ENCODE measurements around the gene ATXN7.

ATXN7 gene

DNA sequence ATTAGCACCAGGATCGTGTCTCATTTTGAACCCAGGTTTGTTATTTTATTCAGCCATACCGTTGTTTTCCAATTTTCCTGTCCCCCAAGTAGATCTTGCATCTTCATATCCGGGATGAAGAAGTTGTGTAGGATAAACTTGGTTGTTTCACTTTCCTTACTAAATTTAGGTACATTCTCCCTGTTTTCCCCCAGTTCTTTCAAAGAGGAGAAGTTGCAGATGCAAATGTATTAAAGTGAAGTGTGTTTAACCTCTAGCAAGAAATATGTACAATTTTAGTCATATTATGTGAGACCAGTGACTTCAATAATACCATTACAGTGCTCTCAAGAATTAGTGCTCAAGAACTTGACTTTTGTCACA is 1.3 kb downstream of the ATXN7 start:
- Histone ChIP-seq H3K4me3 (ENCODE audit: low read length) (peak overlapping the region; percentile 94), H3K9ac (ENCODE audit: low read depth, low read length) (peak overlapping the region; percentile 85; the same call in 1 of the 2 replicates), H3K9me3 (ENCODE audit: insufficient read depth, low read depth, low read length) (no peaks in the 10 kb centered on the region), H3K27ac (ENCODE audit: low read length) (no peak overlapping the region), H3K27me3 (ENCODE audit: insufficient read depth, low read length) (peaks cover 8% of the 10 kb centered on the region; the same call in 1 of the 2 replicates), H3K36me3 (ENCODE audit: insufficient read depth, low read depth, low read length) (no peaks in the 10 kb centered on the region; the same call in 1 of the 2 replicates), H3K4me1 (ENCODE audit: insufficient read depth, low read length) (peaks cover 21% of the 10 kb centered on the region)

DNA sequence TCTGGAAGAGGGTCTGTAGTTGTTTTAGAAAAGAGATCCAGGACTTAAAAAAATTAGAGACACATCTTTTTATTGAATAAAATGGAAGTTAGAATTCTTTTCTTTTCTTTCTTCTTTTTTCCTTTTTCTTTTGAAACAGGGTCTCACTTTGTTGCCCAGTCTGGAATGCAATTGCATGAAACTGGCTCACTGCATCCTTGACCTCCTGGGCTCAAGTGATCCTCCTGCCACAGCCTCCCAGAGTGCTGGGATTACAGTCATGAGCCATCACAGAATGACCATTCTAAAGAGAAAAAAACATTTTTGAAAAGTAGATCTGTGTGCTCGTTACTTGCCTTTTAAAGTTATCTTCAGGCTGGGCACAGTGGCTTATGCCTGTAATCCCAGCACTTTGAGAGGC is 3.6 kb downstream of the ATXN7 start:
- no peaks in the 10 kb centered on the region for H3K9me3 ChIP-seq (ENCODE audit: insufficient read depth, low read depth, low read length)
- peaks cover 8% of the 10 kb centered on the region; the same call in 1 of the 2 replicates for H3K27me3 ChIP-seq (ENCODE audit: insufficient read depth, low read length)
- peaks cover 11% of the 10 kb centered on the region for H3K4me1 ChIP-seq (ENCODE audit: insufficient read depth, low read length)
- H3K27ac ChIP-seq (ENCODE audit: low read length): no peak overlapping the region
- H3K4me3 ChIP-seq (ENCODE audit: low read length): no peak overlapping the region
- no peak overlapping the region for H3K9ac ChIP-seq (ENCODE audit: low read depth, low read length)
- no peaks in the 10 kb centered on the region; the same call in 1 of the 2 replicates for H3K36me3 ChIP-seq (ENCODE audit: insufficient read depth, low read depth, low read length)

DNA sequence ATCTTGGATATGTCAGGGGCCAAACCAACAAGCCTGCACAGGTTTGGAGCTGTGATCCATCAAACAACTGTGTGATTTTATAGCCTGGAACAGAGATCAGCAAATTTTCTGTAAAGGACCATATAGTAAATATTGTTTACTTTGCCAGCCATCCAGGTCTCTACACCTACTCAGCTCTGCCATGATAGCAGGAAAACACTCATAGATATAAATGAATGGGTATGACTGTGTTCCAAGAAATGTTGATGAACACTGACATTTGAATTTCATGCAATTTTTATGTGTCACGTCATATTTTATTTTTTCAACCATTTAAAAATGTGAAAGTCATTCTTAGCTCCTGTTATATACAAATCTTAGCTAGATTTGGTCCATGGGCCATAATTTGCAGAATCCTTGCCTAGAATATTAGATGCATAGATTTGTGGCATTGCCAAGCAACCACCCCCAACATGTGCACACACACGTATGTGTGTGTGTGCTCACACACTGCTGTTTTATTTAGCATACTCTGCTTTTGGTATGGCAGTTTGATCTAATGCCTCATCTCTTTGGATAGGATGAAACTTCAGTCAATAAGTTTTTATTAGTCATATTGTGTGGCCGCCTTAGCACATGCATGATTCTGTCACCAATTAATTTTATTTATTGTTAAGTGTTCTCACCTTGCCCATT is 6.4 kb downstream of the ATXN7 start:
- H3K4me1 ChIP-seq (ENCODE audit: insufficient read depth, low read length): 0 out of 2 replicates have a peak, but pooled peaks cover 3% of the 10 kb centered on the region
- peaks cover 2% of the 10 kb centered on the region; the same call in 1 of the 2 replicates for H3K27me3 ChIP-seq (ENCODE audit: insufficient read depth, low read length)
- H3K36me3 ChIP-seq (ENCODE audit: insufficient read depth, low read depth, low read length): no peaks in the 10 kb centered on the region; the same call in 1 of the 2 replicates
- no peaks in the 10 kb centered on the region for H3K9me3 ChIP-seq (ENCODE audit: insufficient read depth, low read depth, low read length)
- H3K4me3 ChIP-seq (ENCODE audit: low read length): no peak overlapping the region
- H3K9ac ChIP-seq (ENCODE audit: low read depth, low read length): no peak overlapping the region
- H3K27ac ChIP-seq (ENCODE audit: low read length): no peak overlapping the region

DNA sequence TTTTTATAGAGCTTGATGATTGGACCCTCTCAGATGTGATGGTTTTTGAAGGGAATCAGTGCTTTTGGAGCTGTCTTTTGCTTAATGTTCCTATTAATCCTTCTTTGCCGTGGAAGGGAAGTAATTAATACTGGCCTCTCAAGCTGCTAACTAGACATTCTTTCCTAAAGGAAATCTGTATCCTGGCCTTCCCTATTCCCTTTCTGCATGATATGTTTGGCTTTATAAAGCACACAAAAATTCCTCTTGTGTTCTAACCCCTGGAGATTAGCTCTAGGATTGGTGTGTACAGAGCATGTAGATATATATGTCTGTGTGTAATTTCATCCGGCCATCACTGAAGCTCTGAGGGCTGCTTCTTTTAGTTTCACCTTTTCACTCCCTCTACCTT is 6.9 kb downstream of the ATXN7 start:
- Histone ChIP-seq H3K27me3 (ENCODE audit: insufficient read depth, low read length) (no peaks in the 10 kb centered on the region), H3K27ac (ENCODE audit: low read length) (no peak overlapping the region), H3K4me3 (ENCODE audit: low read length) (no peak overlapping the region), H3K9me3 (ENCODE audit: insufficient read depth, low read depth, low read length) (no peaks in the 10 kb centered on the region), H3K9ac (ENCODE audit: low read depth, low read length) (no peak overlapping the region), H3K4me1 (ENCODE audit: insufficient read depth, low read length) (0 out of 2 replicates have a peak, but pooled peaks cover 3% of the 10 kb centered on the region), H3K36me3 (ENCODE audit: insufficient read depth, low read depth, low read length) (no peaks in the 10 kb centered on the region; the same call in 1 of the 2 replicates)

DNA sequence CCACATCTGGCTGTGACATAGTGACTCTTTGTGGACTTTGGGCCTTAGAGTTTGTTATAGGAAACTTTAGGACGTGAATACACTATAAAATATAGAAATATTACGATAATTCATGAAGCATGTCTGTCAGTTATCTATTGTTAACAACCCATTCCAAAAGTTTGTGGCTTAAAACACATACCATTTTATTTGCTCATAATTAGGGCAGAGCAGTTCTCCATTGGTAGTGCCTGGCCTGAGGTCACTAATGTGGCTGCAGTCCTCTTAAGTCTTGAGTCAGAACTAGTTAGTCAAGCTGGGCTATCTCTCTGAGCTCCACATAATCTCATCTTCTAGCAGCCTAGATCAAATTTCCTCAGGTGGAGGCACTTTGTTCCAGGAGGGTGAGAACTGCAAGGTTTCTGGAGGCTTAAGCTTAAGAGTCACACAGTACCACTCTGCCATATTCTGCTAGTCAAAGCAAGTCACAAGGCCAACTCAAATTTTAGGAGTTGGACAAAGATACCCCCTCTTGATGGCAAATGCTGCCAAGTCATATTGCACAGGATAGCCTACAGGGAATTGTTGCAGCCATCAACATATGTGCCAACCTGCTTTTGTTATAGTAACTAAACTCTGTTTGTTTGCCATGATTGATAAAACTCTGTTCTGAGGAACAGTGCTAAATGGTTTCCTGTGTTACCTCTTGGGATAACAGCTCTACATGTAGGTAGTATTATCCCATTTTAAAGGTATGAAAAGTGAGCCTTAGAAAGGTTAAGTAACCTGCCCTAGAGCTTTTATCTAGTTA is 8.7 kb downstream of the ATXN7 start:
- no peaks in the 10 kb centered on the region for H3K9me3 ChIP-seq (ENCODE audit: insufficient read depth, low read depth, low read length)
- H3K9ac ChIP-seq (ENCODE audit: low read depth, low read length): no peak overlapping the region
- H3K27me3 ChIP-seq (ENCODE audit: insufficient read depth, low read length): no peaks in the 10 kb centered on the region
- H3K4me3 ChIP-seq (ENCODE audit: low read length): no peak overlapping the region
- no peak overlapping the region for H3K27ac ChIP-seq (ENCODE audit: low read length)
- peaks cover 4% of the 10 kb centered on the region; the same call in 1 of the 2 replicates for H3K4me1 ChIP-seq (ENCODE audit: insufficient read depth, low read length)
- H3K36me3 ChIP-seq (ENCODE audit: insufficient read depth, low read depth, low read length): no peaks in the 10 kb centered on the region; the same call in 1 of the 2 replicates

DNA sequence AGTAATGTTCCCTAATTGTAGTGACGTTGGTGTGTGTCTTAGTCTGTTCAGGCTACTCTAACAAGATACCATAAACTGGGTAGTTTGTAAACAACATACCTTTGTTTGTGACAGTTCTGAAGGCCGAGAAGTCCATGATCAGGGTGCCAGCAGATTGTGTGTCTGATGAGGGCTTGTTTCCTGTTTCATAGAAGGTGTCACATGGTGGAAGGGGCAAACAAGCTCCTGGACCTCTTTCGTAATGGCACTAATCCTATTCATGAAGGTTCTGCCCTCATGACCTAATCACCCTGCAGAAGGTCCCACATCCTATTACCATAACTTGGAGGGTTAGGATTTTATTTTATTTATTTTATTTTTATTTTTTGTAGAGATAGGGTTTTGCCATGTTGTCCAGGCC is 11.1 kb downstream of the ATXN7 start:
- Histone ChIP-seq H3K9ac (ENCODE audit: low read depth, low read length) (no peak overlapping the region), H3K27ac (ENCODE audit: low read length) (no peak overlapping the region), H3K4me3 (ENCODE audit: low read length) (no peak overlapping the region), H3K9me3 (ENCODE audit: insufficient read depth, low read depth, low read length) (no peaks in the 10 kb centered on the region), H3K27me3 (ENCODE audit: insufficient read depth, low read length) (no peaks in the 10 kb centered on the region), H3K4me1 (ENCODE audit: insufficient read depth, low read length) (peaks cover 19% of the 10 kb centered on the region), H3K36me3 (ENCODE audit: insufficient read depth, low read depth, low read length) (no peaks in the 10 kb centered on the region)

DNA sequence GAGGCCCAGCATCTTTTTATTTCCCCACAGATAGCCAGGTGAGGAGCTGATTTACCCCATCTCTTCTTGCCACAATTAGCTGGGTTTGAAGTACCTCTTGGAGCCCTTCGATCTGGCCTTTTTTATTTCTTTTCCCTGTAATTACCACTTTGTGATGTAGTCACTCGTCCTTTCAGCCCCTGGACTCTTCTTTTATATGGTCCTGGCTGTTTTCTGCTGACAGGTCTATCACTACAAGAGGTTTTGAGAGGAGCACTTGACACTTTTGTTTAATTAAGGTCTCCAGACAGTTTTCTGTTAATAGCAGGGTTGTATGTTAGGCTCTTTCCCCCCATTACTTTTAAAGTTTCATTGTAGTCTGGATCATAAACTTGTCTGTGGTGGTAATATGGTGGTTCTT is 11.8 kb downstream of the ATXN7 start:
- no peak overlapping the region for H3K9ac ChIP-seq (ENCODE audit: low read depth, low read length)
- H3K4me1 ChIP-seq (ENCODE audit: insufficient read depth, low read length): peaks cover 19% of the 10 kb centered on the region
- H3K4me3 ChIP-seq (ENCODE audit: low read length): no peak overlapping the region
- H3K36me3 ChIP-seq (ENCODE audit: insufficient read depth, low read depth, low read length): no peaks in the 10 kb centered on the region
- no peaks in the 10 kb centered on the region for H3K9me3 ChIP-seq (ENCODE audit: insufficient read depth, low read depth, low read length)
- H3K27ac ChIP-seq (ENCODE audit: low read length): no peak overlapping the region
- H3K27me3 ChIP-seq (ENCODE audit: insufficient read depth, low read length): no peaks in the 10 kb centered on the region

DNA sequence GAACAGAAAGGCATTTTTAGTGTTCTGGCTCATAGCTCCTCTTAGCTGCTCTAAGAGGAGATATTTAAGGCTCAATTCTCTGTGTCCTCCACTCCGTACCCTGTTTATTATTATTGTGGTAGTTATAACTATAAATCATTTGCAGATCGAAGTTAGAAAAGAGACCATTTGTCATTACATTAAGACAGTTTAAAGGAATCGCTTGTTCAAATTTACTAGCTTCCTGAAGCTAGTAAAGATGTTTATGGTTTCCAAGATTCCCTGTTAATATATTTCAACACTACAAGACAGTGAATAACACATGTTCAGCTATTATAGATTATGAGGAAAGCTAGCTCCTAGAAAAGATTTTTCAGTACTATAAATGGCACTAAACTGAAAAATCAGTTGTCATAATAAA is 12.6 kb downstream of the ATXN7 start:
- no peak overlapping the region for H3K9ac ChIP-seq (ENCODE audit: low read depth, low read length)
- H3K4me1 ChIP-seq (ENCODE audit: insufficient read depth, low read length): peaks cover 19% of the 10 kb centered on the region

DNA sequence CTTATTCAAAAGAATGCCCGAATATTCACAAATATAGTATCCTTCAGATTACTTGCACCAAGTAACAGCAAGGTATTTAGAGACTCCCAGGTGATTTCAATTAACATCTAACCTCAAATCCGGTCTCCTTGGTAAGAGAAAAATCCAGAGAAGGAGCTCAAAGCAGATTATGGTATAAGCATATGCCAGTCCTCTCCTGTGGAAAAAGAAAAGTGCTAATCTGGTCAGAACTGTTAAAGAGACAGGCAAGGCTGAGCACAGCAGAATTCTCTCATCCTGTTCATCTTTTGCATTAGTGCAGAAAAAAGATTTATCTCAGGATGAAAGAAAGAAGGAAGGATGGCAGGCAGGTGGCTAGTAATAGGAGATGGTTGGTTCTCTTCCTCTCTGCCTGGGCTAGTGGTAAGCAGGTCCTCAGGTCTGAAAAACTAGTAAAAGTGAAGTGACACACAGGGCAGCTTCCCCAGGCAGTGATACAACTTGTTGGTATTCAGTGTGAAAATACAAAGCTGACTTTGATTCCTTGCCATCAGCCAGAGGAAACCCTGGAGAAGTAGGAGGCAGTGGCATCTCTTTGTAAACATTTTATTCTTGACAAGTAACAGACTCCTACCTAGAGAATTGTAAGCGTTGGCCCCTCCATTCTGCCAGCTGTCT is 14.2 kb downstream of the ATXN7 start:
- Histone ChIP-seq H3K27me3 (ENCODE audit: insufficient read depth, low read length) (no peaks in the 10 kb centered on the region), H3K27ac (ENCODE audit: low read length) (no peak overlapping the region), H3K9me3 (ENCODE audit: insufficient read depth, low read depth, low read length) (no peaks in the 10 kb centered on the region), H3K4me1 (ENCODE audit: insufficient read depth, low read length) (peaks cover 16% of the 10 kb centered on the region), H3K9ac (ENCODE audit: low read depth, low read length) (no peak overlapping the region), H3K4me3 (ENCODE audit: low read length) (no peak overlapping the region), H3K36me3 (ENCODE audit: insufficient read depth, low read depth, low read length) (no peaks in the 10 kb centered on the region)

More for the DNA sequence above, 12.6 kb downstream of the ATXN7 start:
- Histone ChIP-seq H3K36me3 (ENCODE audit: insufficient read depth, low read depth, low read length) (no peaks in the 10 kb centered on the region), H3K9me3 (ENCODE audit: insufficient read depth, low read depth, low read length) (no peaks in the 10 kb centered on the region), H3K4me3 (ENCODE audit: low read length) (no peak overlapping the region), H3K27me3 (ENCODE audit: insufficient read depth, low read length) (no peaks in the 10 kb centered on the region), H3K27ac (ENCODE audit: low read length) (no peak overlapping the region)

DNA sequence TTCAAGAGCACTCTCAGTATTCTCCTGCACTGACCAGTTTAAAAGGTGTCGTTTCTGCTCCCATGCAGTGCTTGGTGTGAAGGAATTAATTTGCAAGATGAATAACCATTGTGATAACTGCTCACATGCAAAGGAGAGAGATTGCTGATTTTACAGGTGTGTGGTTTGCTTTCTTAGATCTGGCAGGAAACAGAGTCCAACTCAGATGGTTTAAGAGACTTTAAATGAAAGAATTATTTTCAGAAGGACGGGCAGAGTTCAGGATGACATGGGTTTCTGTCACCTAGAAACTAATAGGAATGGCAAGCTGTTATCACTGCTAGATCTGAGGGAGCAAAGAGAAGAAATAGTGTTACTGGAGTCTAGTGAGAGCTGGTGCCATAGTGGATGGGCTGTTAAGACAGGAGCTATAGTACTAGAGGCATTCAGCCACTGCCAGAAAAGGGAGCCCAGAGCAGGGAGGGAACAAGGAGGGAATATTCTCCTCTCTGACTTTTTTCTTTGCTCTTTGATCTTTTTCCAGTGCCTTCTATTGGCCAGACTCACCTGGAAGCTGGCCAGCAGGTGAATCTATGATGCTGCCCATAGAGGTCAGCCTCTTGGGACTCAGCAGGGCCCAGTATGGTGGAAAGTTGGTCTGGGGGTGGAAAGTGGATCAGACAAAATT is 14.9 kb downstream of the ATXN7 start:
- no peaks in the 10 kb centered on the region for H3K9me3 ChIP-seq (ENCODE audit: insufficient read depth, low read depth, low read length)
- H3K36me3 ChIP-seq (ENCODE audit: insufficient read depth, low read depth, low read length): no peaks in the 10 kb centered on the region
- no peak overlapping the region for H3K4me3 ChIP-seq (ENCODE audit: low read length)
- no peak overlapping the region for H3K27ac ChIP-seq (ENCODE audit: low read length)
- no peaks in the 10 kb centered on the region for H3K27me3 ChIP-seq (ENCODE audit: insufficient read depth, low read length)
- H3K9ac ChIP-seq (ENCODE audit: low read depth, low read length): no peak overlapping the region
- H3K4me1 ChIP-seq (ENCODE audit: insufficient read depth, low read length): peaks cover 16% of the 10 kb centered on the region

DNA sequence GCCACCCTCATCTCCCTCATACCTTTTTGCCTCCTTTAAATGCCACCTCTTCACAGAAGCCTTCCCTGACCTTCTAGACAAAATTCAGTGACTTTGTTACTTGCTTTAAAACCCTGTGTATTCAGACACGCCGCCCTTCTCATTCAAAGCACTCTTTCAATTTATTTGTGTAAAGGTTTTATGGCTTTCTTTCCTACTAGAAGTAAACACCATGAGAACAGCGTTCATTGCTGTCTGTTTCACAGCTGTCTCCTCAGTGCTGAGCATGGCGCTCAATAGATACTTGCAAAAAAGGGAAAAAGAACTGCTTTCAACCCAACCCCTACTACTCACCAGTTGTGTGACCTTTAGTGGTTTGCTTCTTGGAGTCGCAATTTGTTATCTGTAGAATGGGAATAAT is 17.0 kb downstream of the ATXN7 start:
- H3K27me3 ChIP-seq (ENCODE audit: insufficient read depth, low read length): no peaks in the 10 kb centered on the region
- no peaks in the 10 kb centered on the region for H3K9me3 ChIP-seq (ENCODE audit: insufficient read depth, low read depth, low read length)
- no peak overlapping the region for H3K9ac ChIP-seq (ENCODE audit: low read depth, low read length)
- H3K4me1 ChIP-seq (ENCODE audit: insufficient read depth, low read length): peaks cover 16% of the 10 kb centered on the region
- H3K36me3 ChIP-seq (ENCODE audit: insufficient read depth, low read depth, low read length): no peaks in the 10 kb centered on the region
- H3K4me3 ChIP-seq (ENCODE audit: low read length): no peak overlapping the region
- H3K27ac ChIP-seq (ENCODE audit: low read length): no peak overlapping the region

Measured in iPS-20b (cell line).